Mesenchymal stem cell (in vitro differentiated cells and primary cell): ENCODE data around the gene ALPG.
"Not testable (repeated sequence)": the region's sequence is repeated elsewhere in the genome, so short reads cannot be mapped to it uniquely, and the experiment has no call there.

ENCODE experiments used
- DNase-seq: peaks from one replicate; pipeline ENCODE4 v3.0.0-alpha.2; 2013
- H2AFZ ChIP-seq: one replicate; pipeline ENCODE4 v1.6.1; 2013; ENCODE audit warnings: low read depth, mild to moderate bottlenecking, control low read depth, inconsistent platforms, low read length, moderate library complexity
- H2AK5ac ChIP-seq: 2 replicates; pipeline ENCODE4 v1.6.1; 2013; ENCODE audit warnings: low read length, moderate library complexity, mild to moderate bottlenecking, inconsistent platforms; ENCODE audit not compliant: severe bottlenecking
- H2BK120ac ChIP-seq: one replicate; pipeline ENCODE4 v1.6.1; 2013; ENCODE audit warnings: low read depth, mild to moderate bottlenecking, inconsistent platforms, low read length, moderate library complexity
- H2BK12ac ChIP-seq, 2 experiments: one replicate each; pipeline ENCODE4 v1.6.1; 2013; ENCODE audit warnings: inconsistent platforms in 2 of 2, low read length in 2 of 2, mild to moderate bottlenecking in 2 of 2, moderate library complexity in 2 of 2, control low read depth in 1 of 2
- H2BK15ac ChIP-seq: one replicate; pipeline ENCODE4 v1.6.1; 2013; ENCODE audit warnings: mild to moderate bottlenecking, low read depth, inconsistent platforms; ENCODE audit not compliant: poor library complexity, severe bottlenecking
- H2BK5ac ChIP-seq: 2 replicates; pipeline ENCODE4 v1.6.1; 2013; ENCODE audit warnings: low read depth, mild to moderate bottlenecking, low read length, control low read depth, inconsistent platforms; ENCODE audit not compliant: poor library complexity, severe bottlenecking
- H3K14ac ChIP-seq, 2 experiments: one replicate each; pipeline ENCODE4 v1.6.1; 2013; ENCODE audit warnings: inconsistent platforms in 2 of 2, low read length in 2 of 2, control low read depth in 1 of 2, mild to moderate bottlenecking in 1 of 2, moderate library complexity in 1 of 2
- H3K18ac ChIP-seq, 2 experiments: one replicate each; pipeline ENCODE4 v1.6.1; 2013; ENCODE audit warnings: inconsistent platforms in 2 of 2, low read length in 2 of 2, control low read depth in 1 of 2, low read depth in 1 of 2, mild to moderate bottlenecking in 1 of 2
- H3K23ac ChIP-seq, 2 experiments: one replicate each; pipeline ENCODE4 v1.6.1; 2013; ENCODE audit warnings: inconsistent platforms in 2 of 2, low read length in 2 of 2, mild to moderate bottlenecking in 2 of 2, moderate library complexity in 2 of 2, control low read depth in 1 of 2
- H3K27ac ChIP-seq: 2 replicates; pipeline ENCODE4 v1.5.1; 2013; ENCODE audit warnings: mild to moderate bottlenecking, moderate library complexity, low read length, control low read depth, inconsistent platforms; ENCODE audit not compliant: poor library complexity, severe bottlenecking
- H3K27me3 ChIP-seq, 2 experiments: 2 replicates each; pipeline versions ENCODE4 v1.6.1 to v1.7.0; 2013; ENCODE audit warnings: low read length in 2 of 2, mild to moderate bottlenecking in 2 of 2, moderate library complexity in 2 of 2, control low read depth in 1 of 2, inconsistent platforms in 1 of 2; ENCODE audit not compliant: control insufficient read depth in 1 of 2, insufficient read depth in 1 of 2
- H3K36me3 ChIP-seq, 2 experiments: 2 replicates each; pipeline versions ENCODE4 v1.6.1 to v1.7.0; 2013; ENCODE audit warnings: low read length in 2 of 2, control low read depth in 1 of 2, inconsistent platforms in 1 of 2, low read depth in 1 of 2, mild to moderate bottlenecking in 1 of 2; ENCODE audit not compliant: insufficient read depth in 2 of 2, control insufficient read depth in 1 of 2
- H3K4ac ChIP-seq, 2 experiments: one replicate each; pipeline ENCODE4 v1.6.1; 2013; ENCODE audit warnings: inconsistent platforms in 2 of 2, low read length in 2 of 2, mild to moderate bottlenecking in 2 of 2, moderate library complexity in 2 of 2, control low read depth in 1 of 2, low read depth in 1 of 2
- H3K4me1 ChIP-seq: 2 replicates; pipeline ENCODE4 v1.6.1; 2013; ENCODE audit warnings: low read depth, low read length, control low read depth; ENCODE audit not compliant: control insufficient read depth, insufficient read depth
- H3K4me2 ChIP-seq: 2 replicates; pipeline ENCODE4 v1.6.1; 2013; ENCODE audit warnings: low read length, mild to moderate bottlenecking, inconsistent platforms; ENCODE audit not compliant: poor library complexity, severe bottlenecking
- H3K4me3 ChIP-seq, 2 experiments: 2 replicates each; pipeline versions ENCODE4 v1.5.1 to v1.7.0; 2013; ENCODE audit warnings: low read length in 2 of 2, mild to moderate bottlenecking in 2 of 2, control low read depth in 1 of 2, low read depth in 1 of 2; ENCODE audit not compliant: insufficient read depth in 1 of 2
- H3K79me1 ChIP-seq: replicated peaks from 2 replicates; pipeline ENCODE4 v1.6.1; 2013; ENCODE audit warnings: mild to moderate bottlenecking, control low read depth, low read length, inconsistent platforms; ENCODE audit not compliant: poor library complexity, severe bottlenecking
- H3K9ac ChIP-seq: 2 replicates; pipeline ENCODE4 v1.7.0; 2013; ENCODE audit warnings: mild to moderate bottlenecking, low read length, moderate library complexity
- H3K9me3 ChIP-seq: 2 replicates; pipeline ENCODE4 v1.7.0; 2013; ENCODE audit warnings: mild to moderate bottlenecking, low read length; ENCODE audit not compliant: control insufficient read depth
- H4K8ac ChIP-seq: one replicate; pipeline ENCODE4 v1.6.1; 2013; ENCODE audit warnings: inconsistent platforms, mild to moderate bottlenecking, low read length, moderate library complexity
- H4K91ac ChIP-seq: one replicate; pipeline ENCODE4 v1.6.1; 2013; ENCODE audit warnings: mild to moderate bottlenecking, low read length, inconsistent platforms
- WGBS: methylation state at CpG from one replicate; pipeline ENCODE4 v1.1.7; 2013; ENCODE audit warnings: mixed read lengths; 5-methylcytosine and 5-hydroxymethylcytosine counted together

ALPG gene

GRCh38 chr2:232438091-232438490 lies 31.4 kb downstream of the ALPG start:
- 82% methylated on average over 12 of the region's 12 CpGs for WGBS

DNA sequence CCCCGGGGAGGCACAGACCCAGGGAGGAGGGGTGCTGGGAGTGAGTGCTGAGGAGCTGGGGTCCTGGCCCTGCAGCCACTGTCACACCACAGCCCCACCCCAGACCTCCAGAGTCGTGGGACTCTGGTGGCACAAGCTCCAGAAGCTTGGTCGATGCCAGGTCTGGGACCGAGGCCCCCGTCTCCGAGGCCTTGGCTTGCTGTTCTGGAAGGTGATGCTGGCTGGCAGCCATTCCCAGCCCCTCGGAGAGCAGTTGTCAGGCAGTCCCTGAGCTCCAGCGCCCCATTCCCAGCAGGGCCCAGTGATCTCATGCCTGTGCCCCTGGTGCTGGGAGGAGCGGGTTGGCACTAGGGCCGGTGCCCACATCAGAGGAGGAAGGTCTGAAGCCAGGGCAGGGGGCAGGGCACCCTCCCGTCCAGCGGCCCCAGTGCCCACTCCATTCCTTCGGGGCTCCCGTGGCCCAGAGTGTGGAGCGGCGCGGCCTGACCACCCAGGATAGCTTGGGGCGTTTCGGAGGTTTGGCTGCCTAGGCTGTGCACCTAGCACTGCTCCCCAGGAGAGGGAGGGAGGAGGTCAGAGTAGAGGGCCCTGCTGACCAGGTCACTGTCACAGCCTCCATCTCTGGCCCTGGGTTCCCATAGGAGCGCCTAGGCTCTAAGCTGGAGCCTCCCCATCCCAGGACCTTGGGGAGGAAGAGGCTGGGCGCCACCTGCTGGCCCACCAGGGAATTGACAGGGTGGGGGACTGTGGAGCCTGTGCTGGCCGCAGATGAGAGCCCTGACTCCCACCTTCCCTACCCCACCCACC lies 32.5 kb downstream of the ALPG start:
- Histone ChIP-seq H4K8ac (no peak overlapping the region), H3K4ac (no peak overlapping the region)
- WGBS: 89% methylated on average over 18 of the region's 22 CpGs

More at GRCh38 chr2:232438091-232438490, 31.4 kb downstream of the ALPG start:
- no peaks in the 10 kb centered on the region for H3K79me1 ChIP-seq
- no peak overlapping the region for H2BK15ac ChIP-seq
- no peak overlapping the region for H3K4ac ChIP-seq
- no peak overlapping the region for H2AFZ ChIP-seq
- no peak overlapping the region for H3K4me2 ChIP-seq
- H3K27ac ChIP-seq: no peak overlapping the region
- H3K14ac ChIP-seq: no peak overlapping the region
- H4K8ac ChIP-seq: no peak overlapping the region
- H2BK5ac ChIP-seq: no peak overlapping the region
- H3K4me3 ChIP-seq: no peak overlapping the region
- H3K9me3 ChIP-seq: no peaks in the 10 kb centered on the region
- no peaks in the 10 kb centered on the region for H3K36me3 ChIP-seq
- no peak overlapping the region for H3K23ac ChIP-seq
- no peak for DNase-seq
- no peak overlapping the region for H2AK5ac ChIP-seq
- H4K91ac ChIP-seq: no peak overlapping the region
- no peak overlapping the region for H2BK120ac ChIP-seq
- H3K27me3 ChIP-seq: peaks cover 51 to 56% of the 10 kb centered on the region in 2 experiments
- no peak overlapping the region for H3K9ac ChIP-seq
- H3K18ac ChIP-seq: no peak overlapping the region
- peaks cover 4% of the 10 kb centered on the region for H3K4me1 ChIP-seq
- no peak overlapping the region for H2BK12ac ChIP-seq

GRCh38 chr2:232439758-232440135 lies 33.1 kb downstream of the ALPG start:
- Histone ChIP-seq H2BK5ac (no peak overlapping the region), H4K8ac (no peak overlapping the region), H3K27ac (no peak overlapping the region), H3K4me2 (no peak overlapping the region), H4K91ac (no peak overlapping the region), H2BK120ac (no peak overlapping the region), H3K36me3 (no peaks in the 10 kb centered on the region), H2BK15ac (no peak overlapping the region), H3K9ac (no peak overlapping the region), H3K18ac (no peak overlapping the region), H3K79me1 (no peaks in the 10 kb centered on the region), H3K23ac (no peak overlapping the region), H2AFZ (no peak overlapping the region), H3K9me3 (no peaks in the 10 kb centered on the region), H3K14ac (no peak overlapping the region), H3K27me3 (peaks cover 46 to 52% of the 10 kb centered on the region in 2 experiments), H2AK5ac (no peak overlapping the region), H3K4me1 (peaks cover 8% of the 10 kb centered on the region), H3K4ac (no peak overlapping the region), H3K4me3 (no peak overlapping the region), H2BK12ac (no peak overlapping the region)
- 17% methylated on average over 5 of the region's 5 CpGs for WGBS
- no peak for DNase-seq

More for the DNA sequence above, 32.5 kb downstream of the ALPG start:
- Histone ChIP-seq H3K9me3 (no peaks in the 10 kb centered on the region), H3K4me2 (no peak overlapping the region), H3K23ac (no peak overlapping the region), H3K18ac (no peak overlapping the region), H3K4me3 (no peak overlapping the region), H3K14ac (no peak overlapping the region), H2BK12ac (no peak overlapping the region), H3K4me1 (peaks cover 6% of the 10 kb centered on the region), H4K91ac (no peak overlapping the region), H3K36me3 (no peaks in the 10 kb centered on the region), H2BK120ac (no peak overlapping the region), H3K27me3 (peaks cover 51 to 54% of the 10 kb centered on the region in 2 experiments), H2BK5ac (no peak overlapping the region), H3K27ac (no peak overlapping the region), H2AK5ac (no peak overlapping the region), H3K9ac (no peak overlapping the region), H2AFZ (no peak overlapping the region), H3K79me1 (no peaks in the 10 kb centered on the region), H2BK15ac (no peak overlapping the region)
- peak; percentile 12 for DNase-seq

DNA sequence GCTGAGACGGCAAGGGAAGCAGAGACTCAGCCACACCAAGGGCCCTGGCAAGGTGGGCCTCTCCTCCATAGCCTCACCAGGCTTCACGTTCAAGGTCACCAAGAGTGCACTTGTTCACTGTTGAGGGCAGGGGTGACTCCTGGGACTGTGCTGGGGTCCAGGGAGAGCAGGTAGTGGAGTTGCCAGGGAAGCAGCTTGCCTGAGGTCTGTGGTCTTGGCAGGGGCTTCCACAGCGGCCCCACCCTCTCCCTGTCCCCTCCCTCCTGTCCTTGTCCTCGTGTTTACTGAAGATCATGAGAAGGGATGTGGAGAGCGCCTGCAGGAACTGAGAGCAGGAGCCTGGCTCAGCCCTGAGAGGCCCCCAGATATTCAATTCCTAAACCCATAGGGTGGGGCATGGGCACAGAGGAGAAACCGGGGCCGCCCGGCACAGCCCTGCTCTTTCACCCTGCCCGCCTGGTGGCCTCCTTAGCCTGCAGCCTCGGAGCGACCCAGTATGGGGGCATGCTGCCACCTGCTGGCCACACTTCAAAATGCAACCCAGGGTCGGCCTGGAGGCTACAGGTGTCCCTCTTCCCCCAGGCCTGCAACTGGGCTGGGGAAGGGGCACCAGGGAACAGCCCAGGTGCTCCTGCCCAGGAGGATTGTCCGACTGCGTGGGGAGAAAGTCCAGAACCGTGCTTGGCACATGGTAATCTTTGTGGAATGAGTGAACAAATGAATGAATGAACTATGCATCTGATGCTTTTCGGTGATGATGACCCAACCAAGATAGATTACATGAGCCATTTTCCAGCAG lies 33.8 kb downstream of the ALPG start:
- not testable (repeated sequence) for H2AFZ ChIP-seq, H2AK5ac ChIP-seq, H2BK120ac ChIP-seq, H3K18ac ChIP-seq, H4K91ac ChIP-seq, H2BK12ac ChIP-seq, H3K9ac ChIP-seq, H3K4me2 ChIP-seq, H3K4me3 ChIP-seq, H3K36me3 ChIP-seq, H3K9me3 ChIP-seq, H3K4ac ChIP-seq, H2BK15ac ChIP-seq, H3K23ac ChIP-seq, H3K27ac ChIP-seq, H3K14ac ChIP-seq, H4K8ac ChIP-seq, H2BK5ac ChIP-seq, H3K79me1 ChIP-seq, H3K4me1 ChIP-seq
- 12% methylated on average over 13 of the region's 16 CpGs for WGBS
- DNase-seq: peak; percentile 65
- H3K27me3 ChIP-seq: peaks cover 39 to 47% of the 10 kb centered on the region in 2 experiments
